Stimulated activated CD8-positive, alpha-beta memory T cell treated with anti-CD3 and anti-CD28 coated beads, Interleukin-7, amount 100 ng/mL, for 4 hours (primary cell): ENCODE results near the gene ILKAP.
A peak's percentile ranks its signal among the peaks of the same experiment; 100 is the strongest.

Experiments used
- DNase-seq, 2 donors: peaks; one replicate each; pipeline ENCODE4 v3.0.0-alpha.2; 2020; ENCODE audit warnings: low read depth in 2 of 2

Gene ILKAP

GRCh38 chr2:238237431-238238135 is 34.1 kb upstream of the ILKAP start:
- no peak for DNase-seq

DNA sequence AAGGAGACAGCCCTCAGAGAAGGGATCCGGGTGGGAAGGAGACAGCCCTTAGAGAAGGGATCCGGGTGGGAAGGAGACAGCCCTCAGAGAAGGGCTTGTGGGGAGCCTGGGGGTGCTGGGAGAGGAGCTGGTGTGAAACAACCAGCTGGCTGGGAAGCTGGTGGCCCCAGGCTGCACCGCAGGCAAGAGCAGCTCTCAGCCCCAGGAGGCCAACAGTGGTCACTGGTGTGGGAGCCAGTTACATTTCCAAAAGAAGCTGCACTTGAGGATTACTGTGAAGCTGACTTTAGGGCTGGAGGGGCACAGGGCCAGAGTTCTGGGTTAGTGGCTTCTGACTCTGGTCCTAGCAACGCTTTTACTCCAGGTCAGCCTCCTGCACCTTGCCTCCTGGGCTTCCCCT is 33.1 kb upstream of the ILKAP start:
- DNase-seq = no peak

GRCh38 chr2:238235856-238236255 is 32.4 kb upstream of the ILKAP start:
- DNase-seq = no peak

GRCh38 chr2:238235331-238235732 is 31.8 kb upstream of the ILKAP start:
- no peak for DNase-seq

DNA sequence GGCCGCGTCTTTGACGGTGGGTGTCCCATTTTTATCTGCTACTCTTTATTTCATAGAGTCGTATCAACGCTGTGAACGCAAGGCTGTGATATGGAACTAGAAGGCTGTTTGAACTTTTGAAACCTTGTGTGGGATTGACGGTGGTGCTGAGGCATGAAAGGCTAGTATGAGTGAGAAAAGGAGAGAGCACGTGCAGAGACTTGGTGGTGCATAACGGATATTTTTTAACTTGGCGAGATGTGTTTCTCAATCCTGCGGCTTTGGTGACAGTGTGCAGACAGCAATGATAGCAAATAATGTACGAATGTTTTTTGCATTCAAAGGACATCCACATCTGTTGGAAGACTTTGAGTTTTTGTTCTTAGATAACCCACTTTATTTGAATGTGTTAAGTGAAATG is 30.1 kb upstream of the ILKAP start:
- DNase-seq = no peak

DNA sequence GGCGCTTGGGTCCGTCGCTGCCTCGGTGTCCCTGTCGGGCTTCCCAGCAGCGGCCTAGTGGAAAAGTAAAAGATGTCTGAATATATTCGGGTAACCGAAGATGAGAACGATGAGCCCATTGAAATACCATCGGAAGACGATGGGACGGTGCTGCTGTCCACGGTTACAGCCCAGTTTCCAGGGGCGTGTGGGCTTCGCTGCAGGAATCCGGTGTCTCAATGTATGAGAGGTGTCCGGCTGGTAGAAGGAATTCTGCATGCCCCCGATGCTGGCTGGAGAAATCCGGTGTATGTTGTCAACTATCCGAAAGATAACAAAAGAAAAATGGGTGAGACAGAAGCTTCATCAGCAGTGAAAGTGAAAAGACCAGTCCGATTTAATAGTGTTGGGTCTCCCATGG is 28.3 kb upstream of the ILKAP start:
- no peak for DNase-seq

- DNase-seq = peak; percentile 61 to 72
These were observed 27.8 kb upstream of the ILKAP start for GRCh38 chr2:238231251-238231793.

DNA sequence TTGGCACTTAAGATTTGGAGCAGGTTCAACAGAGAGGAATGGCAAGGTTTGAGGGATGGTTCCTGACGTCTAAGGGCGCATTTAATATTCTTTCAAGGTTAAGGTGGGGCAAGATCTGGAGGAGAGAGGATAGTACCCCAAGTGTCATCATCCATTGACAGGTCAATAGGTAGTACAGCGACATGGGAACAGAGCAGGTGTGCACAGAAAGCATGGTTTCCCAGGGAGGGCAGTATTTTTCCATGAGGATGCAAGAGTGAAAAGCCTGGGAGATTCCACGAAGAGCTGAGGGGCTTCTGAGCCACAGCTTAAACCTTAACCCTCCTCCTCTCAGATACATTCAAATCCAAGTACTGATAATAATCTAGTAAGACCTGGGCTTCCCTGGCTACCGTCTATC is 27.2 kb upstream of the ILKAP start:
- no peak for DNase-seq

- no peak for DNase-seq
These were observed 25.2 kb upstream of the ILKAP start for GRCh38 chr2:238228700-238229099.

GRCh38 chr2:238227587-238228032 is 24.1 kb upstream of the ILKAP start:
- DNase-seq = no peak

DNA sequence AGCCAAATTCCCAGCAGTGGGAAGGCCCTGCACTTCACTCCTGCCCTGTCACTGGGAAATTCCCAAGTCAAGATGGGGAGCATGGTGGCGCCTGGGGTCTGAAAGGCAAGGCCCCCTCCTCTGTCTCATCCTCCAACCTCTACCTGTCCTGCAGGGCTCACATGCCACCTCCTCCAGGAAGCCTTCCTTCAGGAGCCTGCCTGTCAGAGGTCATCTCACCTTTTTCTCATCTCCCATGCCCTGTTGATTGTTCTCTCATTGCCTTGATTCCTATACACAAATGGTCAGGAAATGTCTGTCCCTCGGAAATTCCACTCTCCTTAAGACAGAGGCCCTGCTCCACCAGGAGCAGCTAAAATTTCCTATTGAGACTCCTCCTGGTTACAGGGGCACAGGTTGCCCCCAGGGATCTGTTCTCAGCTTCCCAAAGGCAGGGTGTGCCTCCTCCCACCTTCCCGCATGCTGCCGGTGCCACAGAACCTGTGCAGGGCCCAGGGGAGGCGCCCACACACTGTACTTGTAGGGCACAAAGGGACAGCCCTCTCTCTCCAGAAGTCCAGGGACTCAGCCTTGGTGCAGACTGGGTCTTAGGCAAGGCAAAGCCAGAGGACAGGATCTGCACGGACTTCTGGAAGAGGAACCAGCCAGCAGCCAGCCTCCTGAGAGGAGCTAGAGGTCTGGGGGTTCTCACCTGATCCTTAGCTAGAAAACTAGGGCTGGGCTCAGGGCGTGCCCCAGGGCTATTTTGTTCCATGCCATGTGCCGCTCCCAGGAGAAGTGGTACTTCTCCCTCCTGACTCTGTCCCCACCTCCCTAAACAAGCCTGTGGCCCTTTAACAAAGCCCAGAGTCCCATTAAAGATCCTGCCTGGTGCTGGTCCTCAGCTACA is 23.4 kb upstream of the ILKAP start:
- DNase-seq = no peak

- DNase-seq = no peak
These were observed 22.6 kb upstream of the ILKAP start for GRCh38 chr2:238225911-238226697.

DNA sequence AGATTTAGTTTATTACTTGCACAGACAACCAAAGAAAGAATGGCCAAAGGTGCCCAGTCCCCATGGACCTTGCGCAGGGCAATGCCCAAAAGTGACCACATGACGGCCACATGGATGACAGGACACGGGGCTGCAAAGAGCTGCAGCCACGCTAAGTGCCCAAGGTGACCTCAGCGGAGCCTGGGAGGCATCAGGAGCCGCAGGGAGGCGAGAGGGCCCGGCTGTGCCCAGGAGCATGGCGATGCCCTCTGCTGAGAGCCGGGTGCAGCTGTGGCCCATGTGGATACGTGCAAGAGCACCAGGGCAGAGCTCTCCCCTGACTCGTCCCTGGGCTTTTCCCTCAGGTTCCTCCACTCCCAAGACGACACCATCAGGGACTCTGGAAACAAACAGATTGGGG is 21.6 kb upstream of the ILKAP start:
- no peak for DNase-seq

DNA sequence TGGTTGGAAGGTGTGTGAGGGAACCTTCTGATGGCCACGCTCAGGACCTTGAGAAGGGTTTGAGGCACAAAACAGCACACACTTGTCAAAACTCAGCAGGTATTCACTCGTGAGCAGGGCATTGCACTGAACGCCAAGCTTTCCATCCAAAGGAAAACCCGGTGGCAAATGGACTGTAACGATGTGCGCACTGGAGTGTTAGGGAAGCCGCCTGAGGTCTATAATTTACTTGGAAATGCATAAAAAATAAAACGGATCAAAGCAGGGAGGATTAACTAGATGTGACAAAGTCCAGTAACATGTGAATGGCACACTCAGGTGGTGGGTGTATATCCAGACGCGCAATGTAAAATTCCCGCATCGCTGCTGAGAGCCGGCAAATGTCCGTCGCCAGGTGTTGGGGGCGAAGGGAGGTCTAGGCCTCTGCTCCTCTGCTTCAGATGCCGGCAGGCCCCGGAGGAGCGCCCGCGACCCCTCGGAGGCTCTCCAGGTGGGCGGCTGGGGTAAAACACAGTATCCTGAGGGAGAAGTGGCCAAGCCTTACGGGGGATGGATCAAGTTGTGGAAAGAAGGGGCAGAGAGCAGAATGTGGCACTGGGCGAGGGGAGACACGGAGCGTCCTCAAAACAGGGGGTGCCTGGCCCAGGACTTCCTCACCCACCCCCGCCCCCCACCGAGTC is 21.0 kb upstream of the ILKAP start:
- no peak for DNase-seq

GRCh38 chr2:238220892-238221521 is 17.5 kb upstream of the ILKAP start:
- no peak for DNase-seq

DNA sequence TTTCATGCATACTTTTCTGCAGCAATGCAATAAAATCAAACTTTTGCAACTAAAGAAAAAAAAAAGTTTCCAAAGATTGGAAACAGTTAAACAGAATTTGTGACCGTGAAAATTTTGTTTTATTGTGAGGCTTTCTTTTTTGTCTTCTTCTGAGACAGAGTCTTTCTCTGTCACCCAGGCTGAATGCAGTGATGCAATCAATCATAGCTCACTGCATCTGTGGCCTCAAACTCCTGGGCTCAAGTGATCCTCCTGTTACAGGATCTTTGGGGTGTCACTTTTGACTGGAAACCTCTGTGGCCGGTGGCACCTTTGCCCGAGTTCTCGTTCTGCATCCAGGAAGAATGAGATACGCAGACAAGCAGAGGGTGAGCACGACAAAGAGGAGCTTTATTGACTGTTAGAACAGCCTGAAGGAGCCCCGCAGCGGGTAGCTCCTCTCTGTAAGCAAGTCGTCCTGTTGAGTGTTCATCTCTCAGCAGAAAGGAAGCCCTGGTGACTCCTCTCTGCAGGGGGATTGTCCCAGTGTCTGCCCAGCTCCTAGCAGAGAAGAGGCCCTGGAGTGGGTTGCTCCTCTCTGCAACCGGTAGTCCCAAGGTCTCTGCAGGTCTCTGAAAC is 16.9 kb upstream of the ILKAP start:
- no peak for DNase-seq

GRCh38 chr2:238216651-238217184 is 13.2 kb upstream of the ILKAP start:
- DNase-seq = no peak

GRCh38 chr2:238207006-238207405 is 3.5 kb upstream of the ILKAP start:
- DNase-seq = no peak

DNA sequence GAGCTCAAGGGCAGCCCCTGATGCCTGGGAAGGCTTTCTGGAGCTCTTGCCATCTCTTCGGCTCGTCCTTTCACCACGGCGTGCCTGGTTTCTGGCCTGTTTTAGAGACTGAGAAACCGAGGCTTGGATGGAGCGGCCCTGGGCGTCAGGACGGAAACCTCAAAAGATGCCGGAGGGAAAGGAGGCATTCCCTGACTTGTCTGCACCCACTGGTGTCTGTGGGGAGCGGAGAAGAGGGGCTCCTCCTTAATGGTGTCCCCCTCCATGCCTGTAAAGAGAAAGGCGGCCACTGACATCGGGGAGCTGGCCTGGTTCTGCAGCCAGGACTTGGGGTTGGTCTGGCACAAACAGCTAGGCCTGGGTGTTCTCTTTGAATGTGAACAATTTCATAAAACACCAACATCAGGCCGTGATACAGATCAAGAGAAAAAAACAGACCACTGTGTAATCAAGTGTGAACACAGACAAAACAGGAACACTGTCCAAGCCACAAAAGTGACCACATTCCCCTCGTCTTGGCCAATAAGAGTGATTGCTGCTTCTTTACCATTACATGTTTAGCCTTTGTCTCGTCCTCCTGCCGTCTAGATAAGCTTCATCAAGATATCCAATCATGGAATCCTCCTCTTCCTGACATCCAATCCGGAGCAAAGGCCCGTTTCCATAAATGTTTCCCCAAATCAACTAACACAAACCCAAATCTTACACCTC is 633 bp upstream of the ILKAP start:
- no peak for DNase-seq
